Stimulated activated naive CD4-positive, alpha-beta T cell treated with Interleukin-2 at 50 U/mL for 16 hours (primary cell): ENCODE measurements around the gene CD52.
A peak's percentile ranks its signal among the peaks of the same experiment; 100 is the strongest.

Source experiments
- DNase-seq: peaks from one replicate; lab custom pipeline; 2025; lab: John Stamatoyannopoulos, UW

The CD52 gene

DNA sequence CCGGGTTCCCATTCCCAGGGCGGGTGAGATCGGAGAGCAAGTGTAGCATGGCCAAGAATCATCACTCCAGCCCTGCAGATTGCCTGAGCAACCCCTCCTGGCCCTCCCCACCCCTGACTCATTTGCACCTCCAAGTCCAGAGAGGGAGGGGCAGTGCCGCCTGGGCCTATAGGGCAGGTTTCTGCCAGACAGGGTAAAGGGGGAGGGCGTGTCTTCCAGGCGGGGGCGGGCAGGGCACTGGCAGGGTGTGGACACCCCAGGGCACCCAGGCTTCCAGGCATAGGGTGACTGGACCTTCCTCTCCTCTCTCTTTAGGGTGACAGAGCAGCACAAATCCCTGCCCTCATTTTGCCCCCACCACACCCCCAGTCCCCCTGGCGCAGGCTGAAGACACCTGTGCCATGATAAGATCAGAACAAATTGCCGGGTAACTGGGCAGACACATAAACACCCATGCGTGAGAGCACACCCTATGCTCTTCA is 39.4 kb downstream of the CD52 start:
- DNase-seq: no peak

DNA sequence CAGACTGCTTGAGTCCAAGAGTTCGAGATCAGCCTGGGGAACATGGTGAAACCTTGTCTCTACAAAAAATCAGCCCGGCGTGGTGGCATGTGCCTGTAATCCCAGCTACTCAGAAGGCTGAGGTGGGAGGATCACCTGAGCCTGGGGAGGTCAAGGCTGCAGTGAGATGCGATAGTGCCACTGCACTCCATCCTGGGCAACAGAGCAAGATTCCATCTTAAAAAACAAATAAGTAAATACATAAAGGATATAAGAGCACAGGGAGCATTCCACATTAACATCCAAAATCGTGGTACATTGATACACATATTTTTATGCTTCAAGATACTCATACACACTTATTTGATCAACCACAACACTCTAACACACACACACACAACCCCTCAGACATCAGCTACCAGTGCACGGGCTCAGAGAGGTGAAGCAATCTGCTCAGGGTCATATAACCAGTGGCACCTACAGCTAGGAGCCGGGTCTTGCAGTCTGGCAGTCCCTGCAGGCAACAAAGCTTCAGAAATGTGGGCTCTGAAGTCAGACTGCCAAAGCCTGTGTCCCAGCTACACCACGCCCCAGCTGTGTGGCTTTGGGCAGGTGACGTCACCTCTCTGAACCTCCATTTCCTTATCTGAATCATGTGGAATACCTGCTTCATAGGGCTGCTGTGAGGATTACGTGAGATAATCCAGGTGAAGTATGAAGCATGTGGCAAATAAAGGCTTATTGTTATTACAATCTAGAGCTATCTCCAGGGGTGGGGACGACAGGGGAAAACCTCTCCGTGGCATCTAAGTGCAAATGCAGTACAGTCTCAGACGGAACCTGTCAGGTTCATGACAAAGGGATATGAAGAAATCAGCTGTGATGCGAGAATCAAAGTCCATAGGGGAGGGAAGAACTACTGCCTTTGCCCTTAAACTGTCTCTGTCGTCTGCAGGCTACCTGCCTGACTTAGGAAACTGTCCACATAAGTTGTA is 40.9 kb downstream of the CD52 start:
- DNase-seq: peak; percentile 69

DNA sequence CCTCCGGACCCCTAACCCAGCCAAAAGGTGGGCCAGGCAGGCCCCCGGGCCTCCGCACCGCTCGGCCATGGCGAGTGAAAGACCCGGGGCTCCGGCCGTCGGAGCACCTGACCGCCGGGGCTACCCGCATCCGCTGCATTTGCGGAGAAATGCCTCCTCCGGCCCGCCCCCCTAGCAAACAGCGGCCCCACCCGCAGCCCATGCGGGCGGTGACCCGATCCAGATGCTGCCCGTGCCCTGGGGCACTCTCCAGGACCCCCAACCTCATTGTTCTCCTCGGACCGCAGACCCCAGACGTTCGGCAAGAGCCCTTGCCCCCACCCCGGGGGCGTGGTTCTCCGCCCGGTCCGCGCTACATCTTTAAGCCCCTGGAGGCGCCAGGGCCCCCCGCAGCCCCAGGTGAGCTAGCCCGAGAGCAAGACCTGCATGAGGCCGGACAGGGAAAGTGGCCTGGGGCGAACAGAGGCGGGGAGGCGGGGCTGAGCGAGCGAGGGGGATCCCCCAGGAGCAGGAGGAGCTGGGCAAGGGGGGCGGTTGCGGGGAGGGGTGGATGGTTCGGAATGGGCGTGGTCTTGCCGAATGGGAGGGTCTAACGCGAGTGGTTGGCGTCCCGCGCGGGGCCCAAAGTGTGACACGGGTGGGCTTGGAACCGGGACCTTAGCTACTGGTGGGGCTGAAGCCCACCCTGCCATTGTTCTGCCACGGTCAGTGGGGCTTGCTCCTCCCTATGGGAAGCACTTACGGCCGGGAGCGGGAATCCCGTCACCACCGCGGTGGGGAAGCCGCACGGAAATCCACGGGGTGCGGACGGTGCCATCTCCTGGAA is 42.4 kb downstream of the CD52 start:
- DNase-seq: no peak

GRCh38 chr1:26360807-26361604 is 43.2 kb downstream of the CD52 start:
- DNase-seq: no peak

- no peak for DNase-seq
Measured at GRCh38 chr1:26361605-26362122, 43.9 kb downstream of the CD52 start.

- DNase-seq: no peak
Measured at GRCh38 chr1:26362331-26362730, 44.6 kb downstream of the CD52 start.

- peak; percentile 76 for DNase-seq
Measured at GRCh38 chr1:26363549-26364448, 46.0 kb downstream of the CD52 start.

DNA sequence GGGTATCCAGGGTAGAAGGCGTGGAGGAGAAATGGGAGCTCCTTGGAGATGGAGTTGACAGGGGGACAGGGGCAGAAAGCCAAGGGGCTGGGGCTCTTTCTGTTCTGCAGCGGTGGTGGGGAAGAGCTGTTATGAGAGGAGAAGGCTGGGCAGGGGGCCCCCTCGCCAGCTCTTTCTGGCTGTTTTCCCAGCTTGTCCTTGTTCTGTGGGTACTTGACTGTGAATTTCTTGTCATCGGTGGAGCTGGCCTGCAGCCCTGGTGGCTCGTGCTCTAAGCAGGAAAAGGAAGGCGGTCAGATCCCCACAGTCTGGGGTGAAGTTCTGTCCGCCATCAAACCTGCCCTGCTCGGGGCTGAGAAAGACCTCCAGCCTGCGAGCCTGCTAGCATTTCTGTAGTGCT is 47.2 kb downstream of the CD52 start:
- no peak for DNase-seq

DNA sequence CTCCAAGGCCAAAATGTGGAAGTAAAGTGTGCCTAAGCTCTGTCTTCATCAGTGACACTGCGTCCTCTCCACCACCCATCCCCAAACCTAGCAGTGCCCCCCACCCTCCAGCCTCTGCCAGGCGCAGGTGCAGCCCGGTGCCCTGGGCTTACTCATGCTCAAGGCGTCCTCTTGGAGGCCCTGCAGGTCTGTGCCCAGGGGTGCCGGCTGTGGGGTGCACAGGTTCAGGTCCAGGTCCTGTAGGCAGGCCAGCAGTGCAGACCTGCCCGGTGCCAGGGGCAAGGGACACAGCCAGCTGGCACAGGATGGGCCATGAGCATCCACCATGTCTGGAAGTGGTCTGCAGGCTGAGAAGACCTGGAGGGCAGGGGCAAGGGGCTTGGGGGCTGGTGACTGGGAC is 49.7 kb downstream of the CD52 start:
- DNase-seq: no peak

DNA sequence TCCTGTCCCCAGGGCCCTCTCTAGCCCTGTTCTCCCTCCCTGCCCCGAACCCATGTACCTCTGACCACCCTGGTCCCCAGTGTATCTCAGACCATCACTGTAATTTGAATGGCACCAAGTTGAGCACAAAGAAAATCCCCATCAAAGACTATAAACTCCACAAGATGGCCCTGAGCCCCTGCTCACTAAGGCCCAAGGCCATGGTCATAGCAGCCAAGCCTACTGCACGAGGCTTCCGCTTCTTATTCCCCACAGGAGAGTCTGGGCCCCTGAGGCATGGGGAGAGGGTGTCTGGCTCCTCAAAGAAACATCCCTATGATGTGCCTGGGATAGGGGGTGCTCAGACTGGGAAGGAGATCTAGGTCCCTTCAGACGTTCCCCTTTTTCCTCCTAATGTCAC is 50.2 kb downstream of the CD52 start:
- no peak for DNase-seq

- DNase-seq: no peak
Measured at GRCh38 chr1:26368486-26368885, 50.7 kb downstream of the CD52 start.
